Left kidney (tissue), 2 donors: Measurements from ENCODE around the gene NECTIN2. TPM values are rescaled to one million over a fixed set of nuclear protein-coding genes. Genes with fewer than 3 reads are reported as not detected.
"Not testable (repeated sequence)": the region's sequence is repeated elsewhere in the genome, so short reads cannot be mapped to it uniquely, and the experiment has no call there.

Experiments
- DNase-seq: peaks from one replicate; pipeline ENCODE4 v3.0.0-alpha.2; 2013
- polyA plus RNA-seq: library from polyadenylated mRNA; unstranded; fragments of 120-200 nt; gene quantifications from one replicate; pipeline ENCODE4 v1.2.1, GENCODE V29; 2013; ENCODE audit not compliant: insufficient read length

The NECTIN2 gene
- polyA plus RNA-seq, 1 donor = 139 TPM

DNA sequence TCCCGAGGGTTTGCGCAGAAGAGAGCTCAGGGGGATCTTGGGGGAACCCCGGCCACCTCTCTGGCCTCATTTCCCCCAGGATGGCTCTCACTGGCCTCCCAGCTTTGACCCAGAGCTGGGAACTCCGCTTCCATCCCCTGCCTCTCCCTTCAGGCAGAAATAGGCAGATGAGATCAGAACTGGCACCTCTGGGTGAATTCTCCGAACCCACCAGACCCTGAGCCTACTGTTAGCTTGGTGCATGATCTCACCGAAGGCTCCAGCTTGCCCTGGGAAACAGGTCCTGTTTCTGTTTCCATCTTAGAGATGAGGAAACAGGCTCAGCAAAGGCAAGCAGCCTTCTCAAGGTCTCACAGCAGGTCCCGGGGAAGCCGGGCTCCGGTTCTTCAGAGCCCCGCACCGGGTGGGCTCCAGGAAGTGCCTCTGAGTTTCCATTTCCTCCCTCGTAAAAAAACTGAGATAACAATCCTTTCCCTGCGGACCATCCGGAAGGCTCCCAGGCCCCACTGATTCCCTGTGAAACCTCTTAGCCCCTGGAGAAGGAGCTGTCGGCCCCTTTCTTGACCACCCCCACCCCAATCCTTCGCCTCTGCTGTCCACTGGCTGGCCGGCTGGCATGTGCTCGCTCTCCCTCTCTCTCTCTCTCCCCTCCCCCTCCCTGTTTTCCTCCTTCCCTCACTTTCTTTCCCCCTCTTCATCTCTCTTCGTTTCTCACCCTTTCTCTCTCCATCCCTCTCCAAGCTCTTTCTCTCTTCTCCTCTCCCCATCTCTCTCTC lies 2.1 kb downstream of the NECTIN2 start:
- DNase-seq = peak; percentile 40

DNA sequence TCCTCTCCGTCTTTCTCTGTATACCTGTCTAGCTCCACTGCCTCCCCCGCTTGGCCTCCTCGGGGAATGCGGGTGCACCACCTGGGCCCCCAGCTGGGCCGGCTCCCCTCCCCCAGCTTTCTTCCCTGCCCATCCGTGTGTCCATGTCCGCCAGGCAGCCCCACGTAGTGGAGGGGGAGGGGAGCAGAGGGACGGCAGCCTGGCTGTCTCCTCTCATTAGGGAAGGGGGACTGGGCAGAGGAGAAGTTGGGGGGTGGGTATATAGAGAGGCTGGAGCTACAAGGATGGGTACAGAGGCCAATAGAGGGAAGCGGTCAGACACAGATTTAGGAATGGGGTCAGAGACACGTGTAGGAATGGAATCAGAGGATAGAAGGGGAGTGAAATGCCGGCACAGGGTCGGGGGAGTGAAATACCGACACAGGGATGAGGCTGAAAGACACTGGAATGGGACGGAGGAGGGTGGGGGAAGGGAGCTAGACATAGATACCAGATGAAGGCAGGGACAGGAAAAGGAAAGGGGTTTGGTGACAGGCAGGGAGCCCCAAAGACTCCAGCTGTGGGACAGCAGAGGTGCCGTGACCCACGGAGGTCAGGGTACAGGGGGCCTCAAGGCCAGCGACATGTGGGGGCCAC lies 2.8 kb downstream of the NECTIN2 start:
- peak; percentile 66 for DNase-seq

DNA sequence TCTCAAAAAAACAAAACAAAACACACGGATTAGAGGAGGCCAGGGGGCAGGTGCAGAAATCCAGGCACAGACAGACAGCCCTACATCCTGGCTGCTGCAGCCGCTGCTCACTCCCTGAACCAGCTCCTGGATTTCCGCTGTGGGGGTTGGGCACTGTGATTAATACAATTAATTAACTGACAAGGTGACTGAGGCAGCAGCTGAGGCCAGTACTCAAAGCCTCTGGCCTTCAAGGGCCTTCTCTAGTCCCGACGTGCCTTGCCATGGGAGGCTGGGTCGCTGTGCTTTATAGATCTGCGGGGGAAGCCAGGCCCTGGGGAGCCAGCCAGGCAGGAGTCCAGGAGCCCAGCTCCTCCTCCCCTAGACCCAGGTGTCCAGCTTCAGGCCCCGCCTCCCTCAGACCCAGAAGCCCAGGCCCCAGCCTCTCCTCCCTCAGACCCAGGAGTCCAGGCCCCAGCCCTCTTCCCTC lies 4.6 kb downstream of the NECTIN2 start:
- peak; percentile 27 for DNase-seq

DNA sequence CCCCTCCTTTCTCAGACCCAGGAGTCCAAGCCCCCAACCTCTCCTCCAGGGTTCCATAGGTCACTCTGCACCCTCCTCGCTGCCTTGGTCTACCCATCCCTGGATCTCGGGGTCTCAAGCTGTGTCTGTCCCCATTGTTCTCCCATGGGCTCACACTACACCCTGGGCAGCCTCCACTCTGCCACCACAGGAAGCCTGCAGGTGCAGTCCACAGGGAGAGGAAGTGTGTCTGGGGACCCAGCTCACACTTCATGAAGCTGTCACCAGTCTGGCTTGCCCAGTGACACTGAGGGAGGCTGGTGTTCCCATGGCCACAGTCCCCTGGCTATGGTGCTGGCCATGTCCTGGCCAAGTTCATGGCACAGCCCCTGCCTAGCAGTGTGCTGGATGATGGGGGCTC lies 5.3 kb downstream of the NECTIN2 start:
- no peak for DNase-seq

DNA sequence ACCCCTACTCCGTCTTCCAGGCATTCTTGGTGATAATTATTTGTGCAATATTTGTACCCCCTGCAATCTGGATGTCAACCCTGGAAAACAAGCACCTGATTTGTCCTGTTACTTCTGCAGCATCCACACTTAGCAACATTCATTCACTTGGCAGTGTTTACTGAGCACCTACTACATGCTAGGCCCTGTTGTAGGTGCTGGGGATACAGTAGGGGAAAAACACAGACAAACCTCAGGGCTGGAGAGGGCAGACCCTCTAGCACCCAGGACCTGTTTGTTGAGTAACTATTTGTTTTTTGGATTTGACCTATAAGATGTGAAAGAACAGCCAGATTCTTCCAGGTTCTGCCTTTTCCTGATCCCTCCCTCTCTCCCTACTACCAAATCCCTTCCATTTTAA lies 9.5 kb downstream of the NECTIN2 start:
- DNase-seq = no peak

DNA sequence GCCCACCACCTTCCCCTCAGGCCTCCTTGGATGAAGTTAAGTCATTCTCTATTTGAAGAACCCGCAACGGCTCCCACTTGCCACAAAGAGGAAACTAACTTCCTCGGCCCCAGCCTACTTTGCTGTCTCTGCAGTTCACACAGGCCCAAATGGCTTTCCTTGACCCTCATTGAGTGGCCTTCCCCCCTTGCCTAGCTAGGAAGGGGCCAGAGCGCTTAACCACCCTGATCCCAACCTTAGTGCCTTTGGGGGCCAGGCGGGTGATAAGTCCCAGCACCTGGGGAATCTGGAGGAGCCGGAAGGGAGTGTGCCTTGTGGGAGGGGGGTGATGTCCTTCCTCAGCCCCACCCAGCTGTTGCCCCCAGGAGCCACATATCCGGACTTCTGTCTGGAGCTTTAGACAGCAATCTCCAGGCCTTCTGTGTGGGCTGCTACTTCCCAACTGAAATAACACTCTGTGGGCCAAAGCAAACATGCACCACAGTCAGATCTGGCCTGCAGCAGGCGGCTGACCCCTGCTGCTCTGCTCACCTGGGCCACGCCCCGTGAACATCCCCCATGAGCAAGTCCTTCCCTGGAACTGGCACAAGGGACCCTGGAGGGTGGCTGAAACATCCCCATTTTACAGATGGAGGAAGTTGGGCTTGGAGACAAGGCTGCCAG lies 10.5 kb downstream of the NECTIN2 start:
- DNase-seq = no peak

DNA sequence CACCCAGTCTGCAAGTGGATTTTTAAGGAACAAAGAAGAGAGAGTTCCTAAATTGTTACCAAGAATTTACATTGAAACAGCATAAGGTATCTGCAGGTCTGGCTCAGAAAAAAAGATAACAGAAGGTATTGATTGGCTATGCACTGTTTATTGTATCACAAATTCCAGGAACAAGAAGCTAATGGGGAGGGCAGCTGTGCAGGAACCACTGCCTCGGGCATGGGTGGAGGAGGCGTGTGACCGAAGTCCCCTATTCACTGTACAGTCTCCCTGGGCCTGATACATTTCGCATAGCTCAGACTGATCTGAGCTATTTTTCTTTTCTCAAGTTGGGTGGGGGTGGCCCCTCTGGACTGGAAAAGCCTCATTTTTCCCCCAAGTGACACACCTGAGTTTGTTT lies 11.7 kb downstream of the NECTIN2 start:
- no peak for DNase-seq

DNA sequence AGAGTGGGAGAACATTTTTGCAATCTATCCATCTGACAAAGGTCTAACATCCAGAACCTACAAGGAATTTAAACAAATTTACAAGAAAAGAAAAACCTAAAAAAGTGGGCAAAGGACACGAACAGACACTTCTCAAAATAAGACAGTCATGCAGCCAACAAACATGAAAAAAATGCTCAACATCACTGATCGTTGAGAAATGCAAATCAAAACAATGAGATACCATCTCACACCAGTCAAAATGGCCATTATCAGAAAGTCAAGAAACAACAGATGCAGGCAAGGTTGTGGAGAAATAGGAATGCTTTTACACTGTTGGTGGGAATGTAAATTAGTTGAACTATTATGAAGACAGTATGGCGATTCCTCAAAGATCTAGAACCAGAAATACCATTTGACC lies 15.5 kb downstream of the NECTIN2 start:
- DNase-seq = not testable (repeated sequence)

DNA sequence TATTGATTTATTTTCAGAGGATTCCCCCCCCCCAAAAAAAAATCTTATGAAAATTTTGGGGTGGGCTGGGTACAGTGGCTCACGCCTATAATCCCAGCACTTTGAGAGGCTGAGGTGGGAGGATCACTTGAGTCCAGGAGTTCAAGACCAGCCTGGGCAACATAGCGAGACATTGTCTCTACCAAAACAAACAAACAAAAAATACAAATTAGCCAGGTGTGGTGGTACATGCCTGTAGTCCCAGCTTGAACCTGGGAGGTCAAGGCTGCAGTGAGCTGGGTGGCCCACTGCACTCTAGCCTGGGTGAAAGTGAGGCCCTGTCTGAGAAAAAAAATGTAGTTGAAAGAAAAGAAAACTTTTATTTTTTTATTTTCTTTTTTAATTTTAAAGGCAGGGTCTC lies 17.9 kb downstream of the NECTIN2 start:
- DNase-seq = no peak

DNA sequence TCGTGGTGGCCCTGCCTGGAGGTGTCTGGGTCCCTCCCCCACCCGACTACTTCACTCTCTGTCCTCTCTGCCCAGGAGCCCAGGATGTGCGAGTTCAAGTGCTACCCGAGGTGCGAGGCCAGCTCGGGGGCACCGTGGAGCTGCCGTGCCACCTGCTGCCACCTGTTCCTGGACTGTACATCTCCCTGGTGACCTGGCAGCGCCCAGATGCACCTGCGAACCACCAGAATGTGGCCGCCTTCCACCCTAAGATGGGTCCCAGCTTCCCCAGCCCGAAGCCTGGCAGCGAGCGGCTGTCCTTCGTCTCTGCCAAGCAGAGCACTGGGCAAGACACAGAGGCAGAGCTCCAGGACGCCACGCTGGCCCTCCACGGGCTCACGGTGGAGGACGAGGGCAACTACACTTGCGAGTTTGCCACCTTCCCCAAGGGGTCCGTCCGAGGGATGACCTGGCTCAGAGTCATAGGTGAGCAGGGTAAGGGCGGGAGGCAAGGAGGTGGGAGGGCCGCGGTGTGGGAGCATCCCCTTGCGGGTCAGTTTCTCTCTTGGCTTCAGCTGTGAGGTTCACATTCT lies 19.2 kb downstream of the NECTIN2 start:
- DNase-seq = no peak

DNA sequence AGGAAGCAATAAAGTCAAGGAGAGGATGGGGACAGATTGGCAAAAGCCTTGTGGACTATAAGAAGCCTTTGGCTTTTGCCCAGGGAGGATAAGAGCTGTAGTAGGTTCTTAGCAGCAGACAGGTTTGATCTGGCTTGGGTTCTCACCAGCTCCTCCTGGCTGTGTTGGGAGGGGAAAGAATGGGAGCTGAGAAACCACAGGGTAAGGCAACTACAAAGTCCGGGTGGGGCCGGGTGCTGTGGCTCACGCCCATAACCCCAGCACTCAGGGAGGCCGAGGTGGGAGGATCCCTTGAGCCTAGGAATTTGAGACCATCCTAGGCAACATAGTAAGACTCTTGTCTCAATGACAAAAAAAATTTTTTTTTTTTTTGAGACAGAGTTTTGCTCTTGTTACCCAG lies 20.6 kb downstream of the NECTIN2 start:
- DNase-seq = no peak

DNA sequence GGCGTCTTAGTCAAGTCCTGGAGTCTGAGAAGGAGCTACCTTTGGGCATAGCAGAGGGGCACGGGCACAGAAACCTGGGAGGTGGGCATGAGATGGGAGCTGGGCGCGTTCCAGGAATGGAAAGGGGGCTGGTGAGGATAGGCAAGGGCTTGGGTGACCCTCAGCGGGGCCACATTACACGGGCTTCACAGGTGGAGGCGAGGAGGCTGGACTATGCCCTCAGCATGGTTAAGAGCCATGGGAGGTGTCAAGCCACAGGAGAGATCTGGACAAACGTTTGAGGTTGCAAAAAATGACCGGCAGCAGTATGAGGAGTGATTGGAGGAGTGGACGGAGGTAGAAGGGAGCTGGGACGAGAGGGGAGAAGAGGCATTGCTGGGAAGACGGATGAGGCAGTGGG lies 21.5 kb downstream of the NECTIN2 start:
- no peak for DNase-seq

DNA sequence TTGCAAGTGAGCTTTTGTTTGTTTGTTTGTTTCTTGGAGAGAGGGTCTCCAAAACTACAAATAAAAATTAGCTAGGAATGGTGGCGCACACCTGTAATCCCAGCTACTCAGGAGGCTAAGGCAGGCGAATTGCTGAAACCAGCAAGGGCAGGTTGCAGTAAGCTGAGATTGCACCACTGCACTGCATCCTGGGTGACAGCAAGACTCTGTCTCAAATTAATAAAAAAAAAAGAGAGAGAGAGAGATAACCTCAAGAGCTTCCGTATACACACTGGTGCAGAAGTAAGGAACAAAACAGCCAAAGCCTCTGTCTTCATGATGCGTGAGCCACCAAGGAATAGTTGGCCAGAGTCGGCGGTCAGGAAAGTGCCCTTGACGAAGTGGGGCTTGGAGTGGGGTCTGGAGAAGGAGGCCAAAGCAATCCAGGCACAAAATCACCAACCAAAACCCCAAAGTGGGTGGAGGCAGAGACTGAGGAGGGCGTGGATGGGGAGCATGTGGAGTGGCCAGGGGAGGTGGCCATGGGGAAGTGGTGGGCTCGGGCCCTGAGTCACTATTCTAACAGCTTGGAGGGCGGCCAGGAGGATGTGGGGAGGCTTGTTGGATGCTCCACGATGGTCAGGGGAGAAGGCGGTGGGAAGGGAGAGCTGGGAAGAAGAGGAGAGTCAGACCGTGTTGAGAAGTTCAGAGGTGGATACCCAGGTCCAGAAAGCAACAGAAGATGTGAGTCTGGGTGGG lies 23.8 kb downstream of the NECTIN2 start:
- DNase-seq = no peak

DNA sequence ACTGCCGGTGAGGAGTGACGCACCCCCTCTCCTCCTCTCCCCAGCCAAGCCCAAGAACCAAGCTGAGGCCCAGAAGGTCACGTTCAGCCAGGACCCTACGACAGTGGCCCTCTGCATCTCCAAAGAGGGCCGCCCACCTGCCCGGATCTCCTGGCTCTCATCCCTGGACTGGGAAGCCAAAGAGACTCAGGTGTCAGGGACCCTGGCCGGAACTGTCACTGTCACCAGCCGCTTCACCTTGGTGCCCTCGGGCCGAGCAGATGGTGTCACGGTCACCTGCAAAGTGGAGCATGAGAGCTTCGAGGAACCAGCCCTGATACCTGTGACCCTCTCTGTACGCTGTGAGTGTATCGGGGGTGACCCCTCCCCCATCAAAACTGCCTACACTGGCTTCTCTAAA lies 25.7 kb downstream of the NECTIN2 start:
- no peak for DNase-seq

DNA sequence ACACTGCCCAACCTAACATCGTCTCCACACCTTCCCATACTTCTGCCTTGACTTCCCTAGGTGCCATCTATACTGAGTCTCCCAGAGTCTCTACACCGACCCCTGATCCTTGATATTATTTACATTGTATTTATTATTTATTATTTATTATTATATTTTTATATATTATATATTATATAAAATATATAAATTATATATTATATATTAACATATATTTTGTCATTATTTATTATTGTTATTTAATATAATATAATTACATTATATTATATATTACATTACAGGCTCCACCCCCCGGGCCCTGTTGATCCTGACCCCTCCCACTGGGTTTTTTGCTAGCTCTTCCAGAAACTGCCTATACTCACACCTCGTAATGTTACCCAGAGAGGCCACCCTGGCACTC lies 26.6 kb downstream of the NECTIN2 start:
- DNase-seq = no peak

DNA sequence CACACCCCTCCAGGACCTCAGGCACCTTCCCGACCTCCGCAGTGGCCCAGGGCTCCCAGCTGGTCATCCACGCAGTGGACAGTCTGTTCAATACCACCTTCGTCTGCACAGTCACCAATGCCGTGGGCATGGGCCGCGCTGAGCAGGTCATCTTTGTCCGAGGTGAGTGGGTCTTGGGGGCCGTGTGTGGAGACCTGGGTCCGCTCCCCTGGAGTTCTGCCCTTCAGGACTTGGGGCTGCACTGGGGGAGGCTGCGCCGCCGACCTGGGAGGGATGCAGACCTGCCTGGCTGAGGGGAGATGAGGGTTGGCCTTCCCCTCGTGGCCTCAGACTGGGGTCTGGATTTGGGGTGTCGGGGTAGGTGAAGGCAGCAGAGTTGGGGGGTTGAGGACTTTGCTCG lies 28.2 kb downstream of the NECTIN2 start:
- DNase-seq = no peak

DNA sequence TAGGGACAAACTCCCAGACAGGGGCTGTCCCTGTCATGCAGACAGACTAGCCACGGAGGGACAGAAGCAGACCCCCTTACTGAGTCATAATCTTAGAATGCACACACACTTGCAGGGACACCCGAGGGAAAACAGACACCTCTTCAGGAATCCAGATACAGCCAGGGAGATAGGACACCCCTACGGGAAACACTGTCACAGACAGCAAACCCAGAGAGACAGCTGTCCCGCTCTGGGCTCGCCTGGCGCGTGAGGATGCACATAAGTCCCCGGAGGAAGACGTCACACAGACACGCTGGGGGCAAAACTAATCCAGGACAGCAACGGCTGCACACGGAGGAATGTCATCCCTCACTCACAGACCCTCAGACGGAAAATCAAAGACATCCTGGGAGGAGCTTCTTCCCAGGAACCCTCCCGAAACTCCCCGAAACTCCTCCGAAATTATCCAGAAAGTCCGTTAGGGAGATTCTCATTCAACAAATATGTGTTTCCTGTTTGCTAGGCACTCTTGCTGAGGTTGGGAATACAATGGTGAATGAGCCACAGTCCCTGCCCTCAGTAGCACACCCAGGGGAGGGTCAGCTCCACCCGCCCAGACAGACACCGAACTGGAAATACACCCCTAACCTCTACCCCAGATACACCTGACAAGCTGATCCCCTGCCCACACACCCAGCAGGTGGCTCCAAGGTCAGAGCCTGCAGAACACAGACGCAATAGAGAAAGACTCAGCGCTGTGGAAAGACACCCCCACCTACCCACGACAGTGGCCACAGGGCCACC lies 29.8 kb downstream of the NECTIN2 start:
- no peak for DNase-seq

DNA sequence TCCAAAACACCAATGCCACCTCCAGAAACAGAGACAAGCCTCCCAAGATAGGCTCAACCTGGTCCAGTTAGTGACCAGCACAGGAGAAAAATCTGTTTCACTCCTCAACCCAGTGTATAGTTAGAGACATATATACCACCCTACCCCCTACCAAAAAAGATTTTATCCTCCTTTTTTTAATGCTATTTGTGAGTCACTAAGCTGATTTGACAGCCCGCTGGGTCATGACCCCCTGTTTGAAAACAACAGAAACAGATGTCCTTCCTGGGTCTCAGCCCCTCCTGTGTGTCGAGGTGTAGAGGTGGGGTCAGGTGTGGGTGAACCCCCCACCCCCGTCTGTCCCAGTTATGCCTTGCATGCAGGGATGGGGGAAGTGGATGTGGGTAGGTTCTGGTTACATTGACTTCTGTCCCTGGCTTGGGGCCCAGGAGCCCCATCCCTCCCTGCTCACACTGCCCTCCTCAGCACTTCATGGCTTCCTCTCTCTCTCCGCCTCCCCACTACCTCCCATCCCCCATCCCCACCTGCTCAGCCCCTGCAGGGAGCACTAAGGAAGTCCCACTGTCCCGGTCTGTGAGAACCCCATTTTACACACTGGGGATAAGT lies 30.9 kb downstream of the NECTIN2 start:
- no peak for DNase-seq

DNA sequence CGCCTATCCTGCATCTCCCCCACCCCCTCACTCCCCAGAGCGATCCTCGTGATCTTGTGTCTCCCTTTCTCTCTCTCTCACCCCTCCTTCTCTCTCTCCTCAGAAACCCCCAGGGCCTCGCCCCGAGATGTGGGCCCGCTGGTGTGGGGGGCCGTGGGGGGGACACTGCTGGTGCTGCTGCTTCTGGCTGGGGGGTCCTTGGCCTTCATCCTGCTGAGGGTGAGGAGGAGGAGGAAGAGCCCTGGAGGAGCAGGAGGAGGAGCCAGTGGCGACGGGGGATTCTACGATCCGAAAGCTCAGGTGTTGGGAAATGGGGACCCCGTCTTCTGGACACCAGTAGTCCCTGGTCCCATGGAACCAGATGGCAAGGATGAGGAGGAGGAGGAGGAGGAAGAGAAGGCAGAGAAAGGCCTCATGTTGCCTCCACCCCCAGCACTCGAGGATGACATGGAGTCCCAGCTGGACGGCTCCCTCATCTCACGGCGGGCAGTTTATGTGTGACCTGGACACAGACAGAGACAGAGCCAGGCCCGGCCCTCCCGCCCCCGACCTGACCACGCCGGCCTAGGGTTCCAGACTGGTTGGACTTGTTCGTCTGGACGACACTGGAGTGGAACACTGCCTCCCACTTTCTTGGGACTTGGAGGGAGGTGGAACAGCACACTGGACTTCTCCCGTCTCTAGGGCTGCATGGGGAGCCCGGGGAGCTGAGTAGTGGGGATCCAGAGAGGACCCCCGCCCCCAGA lies 32.2 kb downstream of the NECTIN2 start:
- DNase-seq = no peak
